ENCODE results near the gene UBC. TPM values are rescaled to one million over a fixed set of nuclear protein-coding genes. Genes with fewer than 3 reads are reported as not detected.

Gene UBC
- total and polyA plus RNA-seq, 9 of the 15 experiments (the other 6 are each of a cell fraction or from before 2014, with no cell fraction given), result 533 to 1,153 (median 813) TPM

- TF ChIP-seq SREBF2 (CRISPR knock-in tag; IDR thresholded peaks at IDR 0.05) (no peak), PYGO2 (tag; IDR thresholded peaks at IDR 0.05) (peak; percentile 45; the same call in 1 of the 2 replicates), FOXJ2 (tag; IDR thresholded peaks at IDR 0.05) (0 out of 2 replicates have a peak, but pooled peaks have one; percentile 51), SMAD3 (CRISPR knock-in tag; conservative IDR thresholded peaks at IDR 0.05) (no peak), CHD4 (IDR thresholded peaks at IDR 0.05; ENCODE audit: insufficient read depth, insufficient replicate concordance, low read depth, low read length, poor library complexity, severe bottlenecking) (no peak), NFE2 (IDR thresholded peaks at IDR 0.05; ENCODE audit: low read depth) (peak; percentile 99), NR0B1 (IDR thresholded peaks at IDR 0.05; ENCODE audit: partially characterized antibody) (no peak), ESRRA (IDR thresholded peaks at IDR 0.05; ENCODE audit: borderline replicate concordance, low read depth) (no peak), ZSCAN32 (CRISPR knock-in tag; IDR thresholded peaks at IDR 0.05) (no peak), PBX2 (CRISPR knock-in tag; IDR thresholded peaks at IDR 0.05; ENCODE audit: low read depth) (no peak), PBX2 (tag; conservative IDR thresholded peaks at IDR 0.05; ENCODE audit: low read depth) (no peak), PKNOX1 (IDR thresholded peaks at IDR 0.05) (no peak), ATF7 (IDR thresholded peaks at IDR 0.05) (0 out of 2 replicates have a peak, but pooled peaks have one; percentile 50), HMGXB4 (CRISPR knock-in tag; IDR thresholded peaks at IDR 0.05) (no peak), EZH2 (IDR thresholded peaks at IDR 0.05; ENCODE audit: borderline replicate concordance, low read depth, low read length) (no peak), ZNF785 (CRISPR knock-in tag; IDR thresholded peaks at IDR 0.05) (no peak), ZNF311 (CRISPR knock-in tag; IDR thresholded peaks at IDR 0.05) (peak; percentile 28; the same call in 1 of the 2 replicates), CC2D1A (IDR thresholded peaks at IDR 0.05) (no peak), SMARCB1 (IDR thresholded peaks at IDR 0.05; ENCODE audit: insufficient read length, low read depth) (no peak), ZBTB12 (CRISPR knock-in tag; IDR thresholded peaks at IDR 0.05) (no peak)
These were observed 47.0 kb downstream of the UBC start (continued) for GRCh38 chr12:124867401-124867930.

Data from K562 (cell line).